H54 (cell line): ENCODE data around the gene ROR1.

Source experiments
- DNase-seq: peaks from one replicate; pipeline ENCODE4 v3.0.0; 2011; ENCODE audit warnings: low spot score, mixed read lengths; ENCODE audit not compliant: insufficient read length
- FAIRE-seq: peaks from 3 replicates; lab custom pipeline; 2011; peaks lifted over from hg19 to GRCh38; lab: Jason Lieb, UNC
- POLR2A ChIP-seq: IDR thresholded peaks from 2 replicates; pipeline ENCODE4 v1.6.1; 2011; ENCODE audit warnings: low read depth, mild to moderate bottlenecking, low read length

Gene ROR1

DNA sequence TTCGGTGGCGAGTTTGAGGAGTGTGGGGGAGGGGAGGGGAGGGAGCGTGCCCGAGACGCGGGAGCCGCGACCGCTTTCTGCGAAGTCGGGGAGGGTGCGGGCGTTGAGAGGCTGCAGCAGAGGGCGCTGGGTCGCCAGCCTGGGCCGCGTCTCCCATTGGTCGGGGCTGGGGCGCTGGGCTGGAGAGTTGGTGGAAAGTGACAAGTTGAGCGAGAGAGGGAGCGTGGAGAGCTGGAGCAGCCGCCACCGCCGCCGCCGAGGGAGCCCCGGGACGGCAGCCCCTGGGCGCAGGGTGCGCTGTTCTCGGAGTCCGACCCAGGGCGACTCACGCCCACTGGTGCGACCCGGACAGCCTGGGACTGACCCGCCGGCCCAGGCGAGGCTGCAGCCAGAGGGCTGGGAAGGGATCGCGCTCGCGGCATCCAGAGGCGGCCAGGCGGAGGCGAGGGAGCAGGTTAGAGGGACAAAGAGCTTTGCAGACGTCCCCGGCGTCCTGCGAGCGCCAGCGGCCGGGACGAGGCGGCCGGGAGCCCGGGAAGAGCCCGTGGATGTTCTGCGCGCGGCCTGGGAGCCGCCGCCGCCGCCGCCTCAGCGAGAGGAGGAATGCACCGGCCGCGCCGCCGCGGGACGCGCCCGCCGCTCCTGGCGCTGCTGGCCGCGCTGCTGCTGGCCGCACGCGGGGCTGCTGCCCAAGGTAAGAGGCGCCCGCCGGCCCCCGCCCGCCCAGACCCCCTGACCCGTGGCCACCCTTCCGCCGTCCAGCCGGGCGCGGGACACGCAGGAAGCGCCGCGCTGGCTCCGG, at the start of gene ROR1:
Gene ROR1, plus strand, starts transcription at position 203 of the 802 bp plus-strand sequence.
- DNase-seq (peak; percentile 83), FAIRE-seq (no peak)
- TF ChIP-seq POLR2A: no peak

- no peak for FAIRE-seq
- no peak for DNase-seq
- no peak for TF ChIP-seq POLR2A
These were observed 49.4 kb upstream of the ROR1 start for GRCh38 chr1:63724375-63724899.

- TF ChIP-seq POLR2A: no peak
- DNase-seq: no peak
- no peak for FAIRE-seq
These were observed 45.1 kb upstream of the ROR1 start for GRCh38 chr1:63728611-63729226.

DNA sequence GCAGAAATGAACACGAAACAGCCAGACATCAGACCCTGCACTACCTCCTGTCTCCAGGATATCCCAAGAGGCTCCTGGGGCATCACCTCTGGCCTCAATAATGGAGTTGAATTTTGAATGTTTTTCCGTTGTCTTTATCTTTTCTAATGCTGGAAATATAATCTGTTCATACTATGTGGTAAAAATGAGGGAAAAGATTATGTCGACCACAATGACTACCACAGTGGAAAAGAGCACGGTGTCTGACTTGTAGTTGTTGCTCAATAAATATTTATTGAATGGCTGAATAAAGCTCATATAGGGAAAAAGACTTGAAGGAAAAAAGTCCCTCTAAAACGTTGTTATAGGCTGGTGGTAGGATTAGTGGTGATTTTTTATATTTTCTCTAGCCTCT, 44.6 kb upstream of the ROR1 start:
- FAIRE-seq (no peak), DNase-seq (no peak)
- no peak for TF ChIP-seq POLR2A

- DNase-seq: no peak
- no peak for TF ChIP-seq POLR2A
- no peak for FAIRE-seq
These were observed 43.6 kb upstream of the ROR1 start for GRCh38 chr1:63730211-63730610.

DNA sequence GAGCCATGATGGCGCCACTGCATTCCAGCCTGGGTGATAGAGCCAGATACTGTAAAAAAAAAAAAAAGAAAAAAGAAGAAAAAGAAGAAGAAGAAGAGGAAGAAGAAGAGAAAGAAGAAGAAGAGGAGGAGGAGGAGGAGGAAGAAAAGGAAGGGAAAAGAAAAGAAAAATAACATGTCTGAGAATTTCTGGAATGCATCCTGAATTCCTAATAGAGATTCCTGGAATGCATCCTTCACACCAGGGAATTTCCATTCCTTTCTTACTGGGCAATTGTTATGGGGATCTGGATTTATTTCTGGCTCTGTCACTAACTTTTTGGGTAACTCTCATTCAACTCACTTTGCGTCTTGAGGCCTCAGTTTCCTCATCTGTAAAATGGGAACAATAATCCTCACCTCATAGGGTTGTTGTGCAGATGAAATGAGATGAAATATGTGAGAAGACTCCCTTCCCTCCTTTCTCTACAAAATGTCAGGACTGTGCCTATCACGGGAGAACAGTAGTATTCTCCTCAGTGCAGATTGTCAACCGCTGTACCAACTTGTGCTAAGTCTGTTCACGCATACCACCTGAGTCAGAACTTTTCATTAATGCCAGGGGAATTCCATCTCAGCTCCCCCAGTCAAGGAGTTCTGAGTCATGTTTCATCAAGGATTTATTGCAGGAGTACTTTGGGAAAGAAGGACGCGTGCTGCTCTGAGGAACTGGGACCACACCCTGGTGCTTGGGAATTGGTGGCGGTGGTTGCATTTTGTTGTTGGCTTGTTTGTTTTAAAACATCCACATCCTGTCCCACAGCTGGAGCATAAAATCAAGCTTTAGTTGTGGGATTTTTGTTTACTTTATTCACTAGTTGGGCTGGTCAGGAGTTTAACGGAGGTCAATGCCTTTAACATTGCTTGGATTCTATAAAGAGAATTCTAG, 42.4 kb upstream of the ROR1 start:
- FAIRE-seq (peak; percentile 98), DNase-seq (peak; percentile 47)
- no peak for TF ChIP-seq POLR2A

DNA sequence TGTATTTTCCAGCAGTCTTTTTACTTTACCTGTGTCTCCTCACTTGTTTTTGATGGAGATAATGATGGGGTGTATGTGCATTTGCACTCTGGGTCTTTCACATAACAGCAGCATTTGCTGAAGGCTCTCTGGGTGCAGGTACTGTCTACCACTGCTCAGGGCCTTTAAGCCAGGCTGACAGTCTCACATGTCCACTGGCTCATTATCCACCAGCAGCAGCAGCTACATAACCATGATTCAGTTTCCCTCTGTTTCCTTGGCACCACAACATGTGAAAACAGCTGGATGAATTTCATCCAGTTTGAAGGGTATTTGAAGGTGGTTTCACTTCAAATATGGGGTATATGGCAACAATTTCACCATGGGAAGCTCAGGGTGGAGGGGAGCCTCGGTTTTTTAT, 41.2 kb upstream of the ROR1 start:
- TF ChIP-seq POLR2A: no peak
- peak; percentile 43 for FAIRE-seq
- no peak for DNase-seq

GRCh38 chr1:63738772-63739171, 35.0 kb upstream of the ROR1 start:
- no peak for DNase-seq
- TF ChIP-seq POLR2A: no peak
- no peak for FAIRE-seq

DNA sequence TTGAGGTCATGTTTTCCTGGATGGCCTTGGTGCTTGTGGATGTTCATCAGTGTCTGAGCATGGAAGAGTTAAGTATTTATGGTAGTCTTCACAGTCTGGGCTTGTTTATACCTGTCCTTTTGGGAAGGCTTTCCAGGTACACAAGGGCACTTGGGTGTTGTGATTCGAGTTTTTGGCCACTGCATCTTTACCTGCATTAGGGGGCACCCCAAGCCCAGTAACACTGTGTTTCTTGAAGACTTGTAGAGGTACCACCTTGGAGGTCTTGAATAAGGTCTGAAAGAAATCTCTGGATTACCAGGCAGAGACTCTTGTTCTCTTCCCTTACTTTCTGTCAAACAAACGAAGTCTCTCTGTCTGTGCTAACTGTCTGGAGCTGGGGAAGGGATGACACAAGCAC, 34.4 kb upstream of the ROR1 start:
- no peak for TF ChIP-seq POLR2A
- no peak for DNase-seq
- no peak for FAIRE-seq

GRCh38 chr1:63740432-63740831, 33.4 kb upstream of the ROR1 start:
- DNase-seq (no peak), FAIRE-seq (no peak)
- TF ChIP-seq POLR2A: no peak

GRCh38 chr1:63742526-63742925, 31.3 kb upstream of the ROR1 start:
- no peak for TF ChIP-seq POLR2A
- DNase-seq (no peak), FAIRE-seq (no peak)

DNA sequence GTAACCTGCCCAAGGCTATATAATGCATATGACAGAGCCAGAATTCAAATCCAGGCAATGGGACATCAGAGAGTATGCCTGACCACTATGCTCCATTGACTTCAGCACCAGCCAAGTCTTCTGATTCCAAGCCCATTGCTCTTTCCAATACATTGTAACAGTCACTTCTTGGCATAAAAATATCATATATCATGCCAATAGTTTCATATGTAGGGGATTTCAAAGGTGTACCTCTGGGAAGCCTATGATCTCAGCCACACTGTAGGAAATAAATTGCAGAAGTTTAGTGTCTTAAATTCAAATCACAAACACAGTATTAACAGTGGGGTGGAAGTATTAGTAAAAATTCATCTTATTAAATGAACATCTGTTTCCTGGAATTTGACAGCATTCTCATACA, 30.0 kb upstream of the ROR1 start:
- DNase-seq (no peak), FAIRE-seq (no peak)
- TF ChIP-seq POLR2A: no peak

DNA sequence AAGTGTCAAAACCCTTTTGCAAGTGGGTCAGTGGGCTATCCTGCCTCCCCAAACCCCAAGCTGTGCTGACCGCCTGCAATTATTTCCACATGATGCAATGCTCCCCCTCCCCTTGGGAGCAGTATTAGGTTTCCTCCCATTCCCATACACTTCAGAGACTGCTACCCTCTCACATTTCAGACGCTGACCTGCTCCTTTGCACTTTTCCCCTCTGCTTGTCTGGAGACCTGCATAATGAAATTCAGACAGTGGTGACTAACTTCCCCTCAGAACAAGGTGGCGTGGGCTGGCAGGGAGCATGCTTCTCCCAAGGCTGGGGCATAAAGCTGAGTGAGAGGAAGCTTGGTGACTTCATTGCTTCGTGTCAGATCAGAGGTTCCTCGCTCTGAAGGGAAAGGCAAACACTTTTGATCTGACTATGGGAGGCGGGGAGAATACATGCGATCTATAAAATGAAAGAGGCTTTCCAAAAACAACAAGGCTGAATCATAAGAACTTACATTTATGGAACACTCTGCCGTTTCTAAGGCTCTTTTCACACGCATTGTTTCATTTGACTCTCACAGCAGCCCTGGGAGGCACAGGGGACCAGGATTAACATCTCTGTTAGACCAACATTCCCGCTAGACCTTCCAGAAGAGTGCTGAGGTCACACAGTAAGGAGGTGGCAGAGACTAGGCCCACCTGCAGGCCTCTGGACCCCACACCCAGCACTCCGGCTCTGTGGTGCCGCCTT, 27.5 kb upstream of the ROR1 start:
- DNase-seq (peak; percentile 26), FAIRE-seq (peak; percentile 43)
- no peak for TF ChIP-seq POLR2A

- FAIRE-seq (no peak), DNase-seq (no peak)
- no peak for TF ChIP-seq POLR2A
These were observed 26.4 kb upstream of the ROR1 start for GRCh38 chr1:63747445-63747844.
